ENCODE measurements around the gene RAB14.
A peak's percentile ranks its signal among the peaks of the same experiment; 100 is the strongest.

The RAB14 gene

GRCh38 chr9:121201738-121202533 is at the start of gene RAB14:
Gene RAB14, minus strand, starts transcription at chr9:121201869. Its CDS starts 8,457 bp downstream, at chr9:121193412.
- peak; percentile 100 for DNase-seq

GRCh38 chr9:121249563-121249962 is 47.9 kb upstream of the RAB14 start:
- no peak for DNase-seq

GRCh38 chr9:121246821-121247561 is 45.3 kb upstream of the RAB14 start:
- no peak for DNase-seq

GRCh38 chr9:121242959-121243346 is 41.3 kb upstream of the RAB14 start:
- DNase-seq: no peak

GRCh38 chr9:121242219-121242958 is 40.7 kb upstream of the RAB14 start:
- DNase-seq: no peak

GRCh38 chr9:121240472-121241135 is 38.9 kb upstream of the RAB14 start:
- DNase-seq: no peak

GRCh38 chr9:121239851-121240250 is 38.2 kb upstream of the RAB14 start:
- no peak for DNase-seq

- no peak for DNase-seq
Measured at GRCh38 chr9:121239071-121239470, 37.4 kb upstream of the RAB14 start.

GRCh38 chr9:121237916-121238315 is 36.2 kb upstream of the RAB14 start:
- DNase-seq: no peak

- DNase-seq: no peak
Measured at GRCh38 chr9:121235512-121235911, 33.8 kb upstream of the RAB14 start.

GRCh38 chr9:121234832-121235161 is 33.1 kb upstream of the RAB14 start:
- DNase-seq: no peak

- DNase-seq: no peak
Measured at GRCh38 chr9:121233906-121234831, 32.5 kb upstream of the RAB14 start.

GRCh38 chr9:121232251-121232650 is 30.6 kb upstream of the RAB14 start:
- no peak for DNase-seq

- no peak for DNase-seq
Measured at GRCh38 chr9:121230256-121230655, 28.6 kb upstream of the RAB14 start.

GRCh38 chr9:121227862-121228261 is 26.2 kb upstream of the RAB14 start:
- DNase-seq: no peak

- no peak for DNase-seq
Measured at GRCh38 chr9:121226175-121226574, 24.5 kb upstream of the RAB14 start.

GRCh38 chr9:121225240-121225639 is 23.6 kb upstream of the RAB14 start:
- DNase-seq: no peak

GRCh38 chr9:121222524-121223171 is 21.0 kb upstream of the RAB14 start:
- no peak for DNase-seq

- DNase-seq: no peak
Measured at GRCh38 chr9:121221664-121222055, 20.0 kb upstream of the RAB14 start.

GRCh38 chr9:121220996-121221663 is 19.5 kb upstream of the RAB14 start:
- DNase-seq: no peak

- no peak for DNase-seq
Measured at GRCh38 chr9:121219530-121219929, 17.9 kb upstream of the RAB14 start.

Data from stimulated activated naive CD4-positive, alpha-beta T cell treated with Interleukin-2 at 50 U/mL for 16 hours (primary cell).